ENCODE results near the gene CBLN2.

The CBLN2 gene

GRCh38 chr18:72544092-72544886 lies at the start of gene CBLN2:
Gene CBLN2 (minus strand): TSS chr18:72544342. CDS start chr18:72542160, 2,182 bp downstream.
- peak; percentile 26 to 73 for DNase-seq

- no peak for DNase-seq
Measured at GRCh38 chr18:72588360-72588759, 44.2 kb upstream of the CBLN2 start.

GRCh38 chr18:72584787-72585186 lies 40.6 kb upstream of the CBLN2 start:
- no peak for DNase-seq

- no peak for DNase-seq
Measured at GRCh38 chr18:72581976-72582375, 37.8 kb upstream of the CBLN2 start.

GRCh38 chr18:72572896-72573295 lies 28.8 kb upstream of the CBLN2 start:
- DNase-seq: no peak

GRCh38 chr18:72566290-72566689 lies 22.1 kb upstream of the CBLN2 start:
- DNase-seq: no peak

- no peak for DNase-seq
Measured at GRCh38 chr18:72555968-72556367, 11.8 kb upstream of the CBLN2 start.

- DNase-seq: no peak
Measured at GRCh38 chr18:72555101-72555500, 11.0 kb upstream of the CBLN2 start.

GRCh38 chr18:72543357-72544055 lies 636 bp downstream of the CBLN2 start:
- DNase-seq: no peak

GRCh38 chr18:72542984-72543356 lies 1.2 kb downstream of the CBLN2 start:
- DNase-seq: peak in 1 of 2 experiments; percentile 32

- peak in 1 of 2 experiments; percentile 41 for DNase-seq
Measured at GRCh38 chr18:72542342-72542741, 1.8 kb downstream of the CBLN2 start.

GRCh38 chr18:72541871-72542332 lies 2.2 kb downstream of the CBLN2 start:
- peak in 1 of 2 experiments; percentile 46 for DNase-seq

- DNase-seq: peak in 1 of 2 experiments; percentile 50
Measured at GRCh38 chr18:72539901-72540300, 4.2 kb downstream of the CBLN2 start.

- no peak for DNase-seq
Measured at GRCh38 chr18:72530622-72531021, 13.5 kb downstream of the CBLN2 start.

- DNase-seq: no peak
Measured at GRCh38 chr18:72504866-72505265, 39.3 kb downstream of the CBLN2 start.

GRCh38 chr18:72502671-72503431 lies 41.3 kb downstream of the CBLN2 start:
- DNase-seq: no peak

GRCh38 chr18:72492497-72492896 lies 51.6 kb downstream of the CBLN2 start:
- no peak for DNase-seq
